ENCODE results near the gene SORL1. TPM values are rescaled to one million over a fixed set of nuclear protein-coding genes. Genes with fewer than 3 reads are reported as not detected.

The SORL1 gene
- total RNA-seq, 1 experiment from 2014 or later, result 68.3 TPM

DNA sequence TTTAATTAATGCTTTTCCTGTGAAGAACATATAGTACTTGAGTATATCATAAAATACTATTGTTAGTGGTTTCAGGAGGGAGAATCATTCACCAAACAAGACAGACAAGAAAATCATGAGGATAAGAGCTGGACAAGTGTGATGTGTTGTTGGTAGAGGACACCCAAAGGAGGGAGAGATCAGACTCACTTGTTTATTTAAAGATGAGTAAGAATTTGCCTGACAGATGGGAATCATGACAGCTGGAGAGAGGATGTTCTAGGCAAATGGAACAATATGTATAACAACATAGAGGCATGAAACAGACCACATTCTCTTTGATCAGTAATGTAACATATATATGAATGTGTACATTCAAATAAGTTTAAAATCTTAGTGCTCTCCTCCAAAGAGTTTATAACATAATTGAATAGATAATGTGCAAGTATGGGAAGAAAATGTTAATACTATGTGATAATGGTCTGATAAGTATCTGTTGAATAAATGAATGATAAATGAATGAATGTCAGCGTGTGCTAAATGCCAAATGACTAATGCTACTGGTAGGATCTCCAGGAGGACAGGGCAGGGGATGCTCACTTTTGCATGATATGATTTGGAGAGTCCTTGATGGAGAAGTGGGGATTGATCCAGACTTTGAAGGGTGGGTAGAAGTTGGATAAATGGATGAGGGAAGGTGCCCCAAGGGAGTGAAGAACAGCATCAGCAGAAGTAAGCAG, 229.6 kb downstream of the SORL1 start:
- Histone ChIP-seq H2AK5ac (ENCODE audit: insufficient read length, low read length) (no peak overlapping the region), H3K56ac (ENCODE audit: insufficient read length, low read depth, low read length) (no peak overlapping the region), H2BK15ac (ENCODE audit: low read depth, low read length) (no peak overlapping the region), H3K79me2 (ENCODE audit: insufficient read depth, low read length) (no peaks in the 10 kb centered on the region), H3K23me2 (ENCODE audit: insufficient read length, low read depth, low read length, poor library complexity, severe bottlenecking) (no peaks in the 10 kb centered on the region), H4K5ac (ENCODE audit: insufficient read length, low read depth, low read length) (no peak overlapping the region), H3K79me1 (ENCODE audit: insufficient read depth, low read depth, low read length, poor library complexity, severe bottlenecking) (no peaks in the 10 kb centered on the region), H3K4ac (ENCODE audit: low read depth, low read length) (no peak overlapping the region), H3K9ac (ENCODE audit: extremely low read depth, insufficient read length, low read length) (no peak overlapping the region), H3K14ac (ENCODE audit: insufficient read depth, low read length) (no peak overlapping the region), H3K27me3 (ENCODE audit: insufficient read depth, low read length) (no peaks in the 10 kb centered on the region), H3K4me2 (ENCODE audit: insufficient read depth, insufficient read length, low read length) (no peak overlapping the region), H3K4me1 (ENCODE audit: insufficient read depth, low read length) (no peaks in the 10 kb centered on the region), H2BK120ac (ENCODE audit: low read depth, low read length, poor library complexity, severe bottlenecking) (no peak overlapping the region), H2BK5ac (ENCODE audit: insufficient read length, low read length) (no peak overlapping the region), H2AFZ (ENCODE audit: low read length) (no peak overlapping the region), H2BK12ac (ENCODE audit: insufficient read length, low read depth, low read length) (no peak overlapping the region), H3T11ph (ENCODE audit: low read length) (no peak overlapping the region), H3K23ac (ENCODE audit: insufficient read length, low read depth, low read length) (no peak overlapping the region), H4K20me1 (ENCODE audit: control insufficient read depth, insufficient read depth, insufficient read length) (no peaks in the 10 kb centered on the region), H2BK20ac (ENCODE audit: low read depth, low read length, poor library complexity, severe bottlenecking) (no peak overlapping the region), H4K91ac (ENCODE audit: insufficient read length, low read depth, low read length) (no peak overlapping the region), H3K9me3 (ENCODE audit: control insufficient read depth, low read depth, low read length) (no peaks in the 10 kb centered on the region), H3K27ac (ENCODE audit: insufficient read length, low read depth, low read length) (no peak overlapping the region), H3K18ac (ENCODE audit: insufficient read length, low read depth, low read length) (no peak overlapping the region), H4K8ac (replicated peaks; ENCODE audit: insufficient read length, low read depth, low read length) (no peak overlapping the region)
- Mint-ChIP-seq H3K27ac (no peak overlapping the region), H3K36me3 (ENCODE audit: insufficient read depth in 1 of 3, low read depth in 3 of 3) (no peaks in the 10 kb centered on the region), H3K27me3 (ENCODE audit: low read depth) (no peaks in the 10 kb centered on the region), H3K9me3 (no peaks in the 10 kb centered on the region), H3K4me1 (no peaks in the 10 kb centered on the region), H3K4me3 (no peak overlapping the region)
- no peak for DNase-seq
- TF ChIP-seq, protein P1, sequence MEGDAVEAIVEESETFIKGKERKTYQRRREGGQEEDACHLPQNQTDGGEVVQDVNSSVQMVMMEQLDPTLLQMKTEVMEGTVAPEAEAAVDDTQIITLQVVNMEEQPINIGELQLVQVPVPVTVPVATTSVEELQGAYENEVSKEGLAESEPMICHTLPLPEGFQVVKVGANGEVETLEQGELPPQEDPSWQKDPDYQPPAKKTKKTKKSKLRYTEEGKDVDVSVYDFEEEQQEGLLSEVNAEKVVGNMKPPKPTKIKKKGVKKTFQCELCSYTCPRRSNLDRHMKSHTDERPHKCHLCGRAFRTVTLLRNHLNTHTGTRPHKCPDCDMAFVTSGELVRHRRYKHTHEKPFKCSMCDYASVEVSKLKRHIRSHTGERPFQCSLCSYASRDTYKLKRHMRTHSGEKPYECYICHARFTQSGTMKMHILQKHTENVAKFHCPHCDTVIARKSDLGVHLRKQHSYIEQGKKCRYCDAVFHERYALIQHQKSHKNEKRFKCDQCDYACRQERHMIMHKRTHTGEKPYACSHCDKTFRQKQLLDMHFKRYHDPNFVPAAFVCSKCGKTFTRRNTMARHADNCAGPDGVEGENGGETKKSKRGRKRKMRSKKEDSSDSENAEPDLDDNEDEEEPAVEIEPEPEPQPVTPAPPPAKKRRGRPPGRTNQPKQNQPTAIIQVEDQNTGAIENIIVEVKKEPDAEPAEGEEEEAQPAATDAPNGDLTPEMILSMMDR (conservative IDR thresholded peaks at IDR 0.05), result no peak
- WGBS (ENCODE audit: extremely low coverage, insufficient read length, low lambda C conversion rate), result no CpG with 5 or more reads among the region's 1 CpG

Other genes with a start within 250 kb of the SORL1 start
- gene SC5D, start 159.5 kb upstream of the SORL1 start, total RNA-seq (2021), result 90.4 and 92.0 TPM in 2 replicates

All from H9 (cell line).